GM12878 (cell line): ENCODE data around the gene BTC. TPM values are rescaled to one million over a fixed set of nuclear protein-coding genes. Genes with fewer than 3 reads are reported as not detected.

Experiments
- ATAC-seq: fragments of 200-7000 bp; cut with Tn5 transposase; 3 replicates; pipeline ENCODE4 v1.9.1; 2020; ENCODE audit warnings: mild to moderate bottlenecking, moderate library complexity
- BruUV-seq: library from RNA; stranded (reverse); fragments of 400-500 nt; replicated peaks from 2 replicates; lab custom pipeline; 2021; lab: Mats Ljungman, UMichigan
- CTCF ChIA-PET: fragments of 300-600 bp; sonication (Branson Sonifier 250); formaldehyde crosslinking; extraction: SDS; loops from one replicate; lab custom pipeline; 2021; ENCODE audit warnings: inconsistent platforms; lab: Yijun Ruan, JAX
- POLR2A ChIA-PET: fragments of 350-600 bp; formaldehyde crosslinking; extraction: SDS; loops from one replicate; lab custom pipeline; 2021; ENCODE audit warnings: inconsistent platforms; lab: Charles Lee
- RAD21 ChIA-PET: fragments of 300-600 bp; sonication (Branson Sonifier 250); formaldehyde crosslinking; loops from one replicate; lab custom pipeline; 2023; ENCODE audit warnings: antibody characterized with exemption; ENCODE audit not compliant: unreplicated experiment; lab: Charles Lee
- SMC1A ChIA-PET: fragments of 300-600 bp; sonication (Branson Sonifier 250); formaldehyde crosslinking; loops from one replicate; lab custom pipeline; 2023; ENCODE audit not compliant: unreplicated experiment, uncharacterized antibody; lab: Charles Lee
- DNase-seq: peaks from one replicate; pipeline ENCODE4 v3.0.0-alpha.2; 2011; ENCODE audit warnings: low read depth, low spot score
- FAIRE-seq: peaks from 3 replicates; lab custom pipeline; 2011; peaks lifted over from hg19 to GRCh38; lab: Jason Lieb, UNC
- H2AFZ ChIP-seq: 2 replicates; pipeline ENCODE4 v1.6.0; 2011; ENCODE audit warnings: low read depth, low read length, control low read depth; ENCODE audit not compliant: control insufficient read depth
- H3K27ac ChIP-seq: 2 replicates; pipeline ENCODE4 v1.5.1; 2011; ENCODE audit warnings: control low read depth; ENCODE audit not compliant: control insufficient read depth, insufficient read depth
- H3K27me3 ChIP-seq, 2 experiments: replicated peaks in 1 of 2; 2 replicates each; pipeline versions ENCODE4 v1.6.0 to v1.6.1; 2011; ENCODE audit warnings: low read length in 1 of 2; ENCODE audit not compliant: control insufficient read depth in 2 of 2, insufficient read depth in 2 of 2
- H3K36me3 ChIP-seq, 2 experiments: 2 replicates each; pipeline ENCODE4 v1.5.1; 2011; ENCODE audit warnings: low read length in 1 of 2; ENCODE audit not compliant: control insufficient read depth in 2 of 2, insufficient read depth in 2 of 2
- H3K4me1 ChIP-seq: 2 replicates; pipeline ENCODE4 v1.6.1; 2011; ENCODE audit warnings: mild to moderate bottlenecking, low read length, moderate library complexity, mixed read lengths; ENCODE audit not compliant: control insufficient read depth, insufficient read depth
- H3K4me2 ChIP-seq: 2 replicates; pipeline ENCODE4 v1.6.0; 2011; ENCODE audit warnings: control low read depth; ENCODE audit not compliant: control insufficient read depth, insufficient read depth
- H3K4me3 ChIP-seq: fragments of 200-600 bp; sonication (generic); 2 replicates; pipeline ENCODE4 v1.5.1; 2016
- H3K79me2 ChIP-seq: 2 replicates; pipeline ENCODE4 v1.6.0; 2011; ENCODE audit warnings: low read length; ENCODE audit not compliant: control insufficient read depth, insufficient read depth
- H3K9ac ChIP-seq: 2 replicates; pipeline ENCODE4 v1.8.0; 2011; ENCODE audit warnings: low read length, control low read depth, mixed read lengths; ENCODE audit not compliant: control insufficient read depth, insufficient read depth
- H3K9me3 ChIP-seq: replicated peaks from 3 replicates; pipeline ENCODE4 v1.5.1; 2011; ENCODE audit warnings: mild to moderate bottlenecking, low read length; ENCODE audit not compliant: control insufficient read depth, insufficient read depth
- H4K20me1 ChIP-seq: 2 replicates; pipeline ENCODE4 v1.6.0; 2011; ENCODE audit not compliant: control insufficient read depth, insufficient read depth
- CBX5 ChIP-seq: sonication (generic); IDR thresholded peaks from 2 replicates; pipeline ENCODE4 v1.6.1; 2016; ENCODE audit warnings: low read depth, moderate library complexity, mild to moderate bottlenecking, inconsistent platforms
- DPF2 ChIP-seq: fragments of 450-650 bp; IDR thresholded peaks from 2 replicates; pipeline ENCODE4 v1.6.1; 2017; ENCODE audit warnings: mild to moderate bottlenecking
- FOXK2 ChIP-seq: fragments of 450-650 bp; IDR thresholded peaks from 2 replicates; pipeline ENCODE4 v1.6.1; 2017; ENCODE audit warnings: mild to moderate bottlenecking, moderate library complexity
- MTA3 ChIP-seq: IDR thresholded peaks from 2 replicates; pipeline ENCODE4 v1.6.1; 2012; ENCODE audit warnings: low read length, inconsistent platforms, borderline replicate concordance
- SIX5 ChIP-seq: IDR thresholded peaks from 2 replicates; pipeline ENCODE4 v1.6.1; 2011; ENCODE audit warnings: mild to moderate bottlenecking, low read depth, low read length, moderate library complexity; ENCODE audit not compliant: severe bottlenecking
- STAT3 ChIP-seq: IDR thresholded peaks from 2 replicates; pipeline ENCODE4 v1.6.1; 2011; ENCODE audit warnings: low read depth, low read length, improper control_type of control experiment
- TCF12 ChIP-seq: IDR thresholded peaks from 2 replicates; pipeline ENCODE4 v1.6.1; 2011; ENCODE audit warnings: low read depth, mild to moderate bottlenecking, low read length
- WRNIP1 ChIP-seq: IDR thresholded peaks from 2 replicates; pipeline ENCODE4 v1.6.1; 2011; ENCODE audit warnings: low read depth, low read length, improper control_type of control experiment, borderline replicate concordance
- YBX1 ChIP-seq: fragments of 450-650 bp; IDR thresholded peaks from 2 replicates; pipeline ENCODE4 v1.6.1; 2016; ENCODE audit warnings: antibody characterized with exemption
- ZSCAN29 ChIP-seq: fragments of 450-650 bp; IDR thresholded peaks from 2 replicates; pipeline ENCODE4 v1.6.1; 2017; ENCODE audit warnings: mild to moderate bottlenecking, moderate library complexity
- WGBS: methylation state at CpG from one replicate; pipeline ENCODE4 v1.1.6; 2016; ENCODE audit warnings: low lambda C conversion rate; ENCODE audit not compliant: insufficient replicate concordance, insufficient coverage; ENCODE audit errors: missing lambda C conversion rate; 5-methylcytosine and 5-hydroxymethylcytosine counted together
- in situ Hi-C: fragments of 300-500 bp; cut with MboI; formaldehyde crosslinking; loops from 9 replicates; pipeline ENCODE4 v1.14.3; 2018; ENCODE audit warnings: mixed read lengths
- intact Hi-C: fragments of 100-400 bp; cut with micrococcal nuclease; formaldehyde crosslinking; loops from one replicate; pipeline ENCODE4 v1.14.2; 2022; ENCODE audit not compliant: unreplicated experiment
- polyA plus RNA-seq, 11 experiments: library from polyadenylated mRNA; depleted of rRNA in 4 of 11; unstranded in 6 of 11; stranded (reverse) in 5 of 11; fragments of >200 nt; fragmentation: Nextera tagmentation in 4 of 11; fragmentation: Illumina TruSeq in 1 of 11; extraction: Ambion mirVana in 4 of 11; extraction: Trizol in 1 of 11; gene quantifications; 1 replicate in 1 of 11; 2 replicates in 10 of 11; pipeline versions ENCODE4 v1.2.1 to v1.2.3, GENCODE V29; 2011 to 2016; ENCODE audit warnings: inconsistent platforms in 2 of 11, missing spikeins in 2 of 11, low read depth in 1 of 11
- total RNA-seq, 4 experiments: library from RNA; depleted of rRNA in 3 of 4; stranded (reverse); fragments of >200 nt in 3 of 4; fragmentation: Illumina TruSeq in 1 of 4; extraction: Trizol in 1 of 4; gene quantifications; 2 replicates each; pipeline versions ENCODE4 v1.2.1 to v1.2.3, GENCODE V29; 2013 to 2021
- TF ChIP-seq, protein P1 (sequence below): fragments of 450-650 bp; IDR thresholded peaks from 2 replicates; pipeline ENCODE4 v1.6.1; 2017; ENCODE audit warnings: mild to moderate bottlenecking
- TF ChIP-seq, protein P2 (sequence below): fragments of 450-650 bp; IDR thresholded peaks from 2 replicates; pipeline ENCODE4 v1.6.1; 2017; ENCODE audit warnings: antibody characterized with exemption, mild to moderate bottlenecking, moderate library complexity
- TF ChIP-seq, protein P3 (sequence below): IDR thresholded peaks from 2 replicates; pipeline ENCODE4 v1.6.1; 2011; ENCODE audit warnings: low read depth, low read length, improper control_type of control experiment, borderline replicate concordance
- TF ChIP-seq, protein P4 (sequence below): fragments of 450-650 bp; IDR thresholded peaks from 2 replicates; pipeline ENCODE4 v1.6.1; 2018; ENCODE audit warnings: borderline replicate concordance, mild to moderate bottlenecking; ENCODE audit not compliant: partially characterized antibody
- TF ChIP-seq, protein P5 (sequence below): IDR thresholded peaks from 2 replicates; pipeline ENCODE4 v1.6.1; 2011; ENCODE audit warnings: borderline replicate concordance, low read depth, mild to moderate bottlenecking, moderate library complexity, low read length; ENCODE audit not compliant: insufficient read depth, poor library complexity, severe bottlenecking

Gene BTC
- total and polyA plus RNA-seq, 10 of the 15 experiments (the other 5 are each of a cell fraction or from before 2014, with no cell fraction given), result not detected

DNA sequence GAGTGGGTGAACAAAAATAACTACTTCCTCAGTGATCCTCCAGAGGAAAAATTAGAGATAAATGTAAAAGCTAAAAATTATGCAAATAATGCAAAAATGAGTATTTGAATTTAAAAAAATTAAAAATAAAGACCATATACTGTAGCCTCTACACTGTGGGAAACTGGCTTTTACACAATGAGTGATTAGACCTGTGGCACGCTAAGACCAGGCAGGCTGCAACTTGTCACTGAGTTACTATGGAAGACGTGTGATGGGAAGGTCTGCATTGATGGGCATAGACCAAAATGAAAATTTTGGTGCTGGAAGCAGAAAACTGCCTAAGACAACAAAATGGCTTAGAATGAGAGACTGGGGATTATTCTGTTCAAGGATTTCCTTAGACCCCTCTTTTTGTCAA is 30.2 kb downstream of the BTC start:
- RAD21 ChIA-PET, result no interaction called here
- no peaks in the 10 kb centered on the region for H3K9me3 ChIP-seq
- DNase-seq, result no peak
- no peaks in the 10 kb centered on the region for H3K27me3 ChIP-seq
- ATAC-seq, result no peak
- in situ Hi-C loops, result no loop called here
- TF ChIP-seq ZSCAN29, result no peak
- TF ChIP-seq, protein P1, sequence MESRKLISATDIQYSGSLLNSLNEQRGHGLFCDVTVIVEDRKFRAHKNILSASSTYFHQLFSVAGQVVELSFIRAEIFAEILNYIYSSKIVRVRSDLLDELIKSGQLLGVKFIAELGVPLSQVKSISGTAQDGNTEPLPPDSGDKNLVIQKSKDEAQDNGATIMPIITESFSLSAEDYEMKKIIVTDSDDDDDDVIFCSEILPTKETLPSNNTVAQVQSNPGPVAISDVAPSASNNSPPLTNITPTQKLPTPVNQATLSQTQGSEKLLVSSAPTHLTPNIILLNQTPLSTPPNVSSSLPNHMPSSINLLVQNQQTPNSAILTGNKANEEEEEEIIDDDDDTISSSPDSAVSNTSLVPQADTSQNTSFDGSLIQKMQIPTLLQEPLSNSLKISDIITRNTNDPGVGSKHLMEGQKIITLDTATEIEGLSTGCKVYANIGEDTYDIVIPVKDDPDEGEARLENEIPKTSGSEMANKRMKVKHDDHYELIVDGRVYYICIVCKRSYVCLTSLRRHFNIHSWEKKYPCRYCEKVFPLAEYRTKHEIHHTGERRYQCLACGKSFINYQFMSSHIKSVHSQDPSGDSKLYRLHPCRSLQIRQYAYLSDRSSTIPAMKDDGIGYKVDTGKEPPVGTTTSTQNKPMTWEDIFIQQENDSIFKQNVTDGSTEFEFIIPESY, result no peak
- TF ChIP-seq YBX1, result no peak
- no peak for TF ChIP-seq TCF12
- no peak for TF ChIP-seq CBX5
- TF ChIP-seq, protein P2, sequence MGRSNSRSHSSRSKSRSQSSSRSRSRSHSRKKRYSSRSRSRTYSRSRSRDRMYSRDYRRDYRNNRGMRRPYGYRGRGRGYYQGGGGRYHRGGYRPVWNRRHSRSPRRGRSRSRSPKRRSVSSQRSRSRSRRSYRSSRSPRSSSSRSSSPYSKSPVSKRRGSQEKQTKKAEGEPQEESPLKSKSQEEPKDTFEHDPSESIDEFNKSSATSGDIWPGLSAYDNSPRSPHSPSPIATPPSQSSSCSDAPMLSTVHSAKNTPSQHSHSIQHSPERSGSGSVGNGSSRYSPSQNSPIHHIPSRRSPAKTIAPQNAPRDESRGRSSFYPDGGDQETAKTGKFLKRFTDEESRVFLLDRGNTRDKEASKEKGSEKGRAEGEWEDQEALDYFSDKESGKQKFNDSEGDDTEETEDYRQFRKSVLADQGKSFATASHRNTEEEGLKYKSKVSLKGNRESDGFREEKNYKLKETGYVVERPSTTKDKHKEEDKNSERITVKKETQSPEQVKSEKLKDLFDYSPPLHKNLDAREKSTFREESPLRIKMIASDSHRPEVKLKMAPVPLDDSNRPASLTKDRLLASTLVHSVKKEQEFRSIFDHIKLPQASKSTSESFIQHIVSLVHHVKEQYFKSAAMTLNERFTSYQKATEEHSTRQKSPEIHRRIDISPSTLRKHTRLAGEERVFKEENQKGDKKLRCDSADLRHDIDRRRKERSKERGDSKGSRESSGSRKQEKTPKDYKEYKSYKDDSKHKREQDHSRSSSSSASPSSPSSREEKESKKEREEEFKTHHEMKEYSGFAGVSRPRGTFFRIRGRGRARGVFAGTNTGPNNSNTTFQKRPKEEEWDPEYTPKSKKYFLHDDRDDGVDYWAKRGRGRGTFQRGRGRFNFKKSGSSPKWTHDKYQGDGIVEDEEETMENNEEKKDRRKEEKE, result no peak
- TF ChIP-seq, protein P3, sequence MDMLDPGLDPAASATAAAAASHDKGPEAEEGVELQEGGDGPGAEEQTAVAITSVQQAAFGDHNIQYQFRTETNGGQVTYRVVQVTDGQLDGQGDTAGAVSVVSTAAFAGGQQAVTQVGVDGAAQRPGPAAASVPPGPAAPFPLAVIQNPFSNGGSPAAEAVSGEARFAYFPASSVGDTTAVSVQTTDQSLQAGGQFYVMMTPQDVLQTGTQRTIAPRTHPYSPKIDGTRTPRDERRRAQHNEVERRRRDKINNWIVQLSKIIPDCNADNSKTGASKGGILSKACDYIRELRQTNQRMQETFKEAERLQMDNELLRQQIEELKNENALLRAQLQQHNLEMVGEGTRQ, result no peak
- no peak for TF ChIP-seq DPF2
- TF ChIP-seq MTA3, result no peak
- TF ChIP-seq FOXK2, result no peak
- no peak for TF ChIP-seq STAT3
- TF ChIP-seq, protein P4, sequence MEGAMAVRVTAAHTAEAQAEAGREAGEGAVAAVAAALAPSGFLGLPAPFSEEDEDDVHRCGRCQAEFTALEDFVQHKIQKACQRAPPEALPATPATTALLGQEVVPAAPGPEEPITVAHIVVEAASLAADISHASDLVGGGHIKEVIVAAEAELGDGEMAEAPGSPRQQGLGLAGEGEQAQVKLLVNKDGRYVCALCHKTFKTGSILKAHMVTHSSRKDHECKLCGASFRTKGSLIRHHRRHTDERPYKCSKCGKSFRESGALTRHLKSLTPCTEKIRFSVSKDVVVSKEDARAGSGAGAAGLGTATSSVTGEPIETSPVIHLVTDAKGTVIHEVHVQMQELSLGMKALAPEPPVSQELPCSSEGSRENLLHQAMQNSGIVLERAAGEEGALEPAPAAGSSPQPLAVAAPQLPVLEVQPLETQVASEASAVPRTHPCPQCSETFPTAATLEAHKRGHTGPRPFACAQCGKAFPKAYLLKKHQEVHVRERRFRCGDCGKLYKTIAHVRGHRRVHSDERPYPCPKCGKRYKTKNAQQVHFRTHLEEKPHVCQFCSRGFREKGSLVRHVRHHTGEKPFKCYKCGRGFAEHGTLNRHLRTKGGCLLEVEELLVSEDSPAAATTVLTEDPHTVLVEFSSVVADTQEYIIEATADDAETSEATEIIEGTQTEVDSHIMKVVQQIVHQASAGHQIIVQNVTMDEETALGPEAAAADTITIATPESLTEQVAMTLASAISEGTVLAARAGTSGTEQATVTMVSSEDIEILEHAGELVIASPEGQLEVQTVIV, result no peak
- no peak for TF ChIP-seq WRNIP1
- TF ChIP-seq, protein P5, sequence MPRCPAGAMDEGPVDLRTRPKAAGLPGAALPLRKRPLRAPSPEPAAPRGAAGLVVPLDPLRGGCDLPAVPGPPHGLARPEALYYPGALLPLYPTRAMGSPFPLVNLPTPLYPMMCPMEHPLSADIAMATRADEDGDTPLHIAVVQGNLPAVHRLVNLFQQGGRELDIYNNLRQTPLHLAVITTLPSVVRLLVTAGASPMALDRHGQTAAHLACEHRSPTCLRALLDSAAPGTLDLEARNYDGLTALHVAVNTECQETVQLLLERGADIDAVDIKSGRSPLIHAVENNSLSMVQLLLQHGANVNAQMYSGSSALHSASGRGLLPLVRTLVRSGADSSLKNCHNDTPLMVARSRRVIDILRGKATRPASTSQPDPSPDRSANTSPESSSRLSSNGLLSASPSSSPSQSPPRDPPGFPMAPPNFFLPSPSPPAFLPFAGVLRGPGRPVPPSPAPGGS, result no peak
- no peak for TF ChIP-seq SIX5
- TF ChIP-seq, all 136 proteins: peak for 0
- FAIRE-seq, result no peak
- Histone ChIP-seq H3K4me3 (no peak overlapping the region), H3K79me2 (no peaks in the 10 kb centered on the region), H4K20me1 (no peaks in the 10 kb centered on the region), H3K36me3 (no peaks in the 10 kb centered on the region), H3K27ac (no peak overlapping the region), H3K9ac (no peak overlapping the region), H3K4me1 (no peaks in the 10 kb centered on the region), H2AFZ (no peak overlapping the region), H3K4me2 (no peak overlapping the region)
- WGBS, result 30% methylated on average over 2 of the region's 2 CpGs
- BruUV-seq, result no TSS peak
- intact Hi-C loops, result no loop called here
- ChIA-PET SMC1A (no interaction called here), POLR2A (no interaction called here), CTCF (no interaction called here)
